ENCODE data around the gene HAO1. TPM values are rescaled to one million over a fixed set of nuclear protein-coding genes. Genes with fewer than 3 reads are reported as not detected.

Gene HAO1
- total RNA-seq, 2 experiments from 2014 or later, result not detected

DNA sequence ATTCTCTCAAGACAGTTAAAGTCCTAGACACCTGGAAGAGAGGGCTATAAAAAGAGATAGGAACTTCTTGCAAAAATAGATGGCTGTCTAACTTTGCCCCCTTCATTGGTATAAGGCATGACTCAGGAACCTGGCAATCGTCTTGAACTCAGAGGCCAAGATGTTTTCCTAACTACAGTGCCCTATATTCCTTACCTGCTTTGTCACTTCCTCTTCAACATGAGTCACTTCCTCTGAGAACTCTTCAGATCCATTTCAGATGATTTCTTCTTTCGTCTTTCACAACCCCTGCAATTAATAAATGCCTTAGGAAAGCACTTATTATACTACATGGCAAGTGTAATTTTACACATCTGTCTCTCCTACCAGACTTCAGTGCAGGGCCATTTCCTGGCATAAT, 83.5 kb downstream of the HAO1 start:
- intact Hi-C loops (cut with micrococcal nuclease), result loop anchor here (10.0 kb wide), 1 partner anchor 1092 kb away; the partner anchor contains the start of gene BMP2
- ATAC-seq (no peak), DNase-seq (no peak)
- POLR2A ChIA-PET, result no interaction called here
- CTCF ChIA-PET, result no interaction called here
- H3K4me1 Mint-ChIP-seq (ENCODE audit: low read depth), result no peaks in the 10 kb centered on the region
- no peaks in the 10 kb centered on the region for H3K9me3 Mint-ChIP-seq
- H3K36me3 Mint-ChIP-seq (ENCODE audit: low read depth), result no peaks in the 10 kb centered on the region
- no peak overlapping the region for H3K4me3 Mint-ChIP-seq
- H3K27me3 Mint-ChIP-seq, result peaks cover 2% of the 10 kb centered on the region
- H3K27ac Mint-ChIP-seq, result no peak overlapping the region
- TF ChIP-seq CTCF (IDR thresholded peaks at IDR 0.05), result no peak

DNA sequence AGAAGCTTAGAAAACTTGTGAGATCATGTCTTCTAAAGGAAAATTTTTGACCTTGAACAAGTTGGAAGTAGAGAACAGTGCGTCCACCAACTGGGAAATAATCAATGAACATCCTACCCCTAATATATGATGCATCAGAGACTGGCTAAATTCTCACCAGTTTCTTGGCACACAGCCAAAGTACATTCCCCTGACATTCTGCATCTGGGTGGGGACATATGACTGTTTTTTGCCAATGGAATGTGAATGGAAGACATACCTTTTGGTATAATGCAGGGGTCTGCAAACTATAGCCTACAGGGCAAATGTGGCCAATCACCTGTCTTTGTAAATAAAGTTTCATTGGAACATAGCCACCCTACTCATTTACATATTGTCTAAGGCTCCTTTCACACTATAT, 84.7 kb downstream of the HAO1 start:
- DNase-seq, result no peak
- no peak overlapping the region for H3K4me3 Mint-ChIP-seq
- no peak for TF ChIP-seq CTCF (IDR thresholded peaks at IDR 0.05)
- no peaks in the 10 kb centered on the region for H3K36me3 Mint-ChIP-seq (ENCODE audit: low read depth)
- ChIA-PET CTCF (no interaction called here), POLR2A (no interaction called here)
- peaks cover 5% of the 10 kb centered on the region for H3K27me3 Mint-ChIP-seq
- intact Hi-C loops (cut with micrococcal nuclease), result loop anchor here (10.0 kb wide), 1 partner anchor 1091 kb away; the partner anchor contains the start of gene BMP2
- no peak for ATAC-seq
- no peaks in the 10 kb centered on the region for H3K9me3 Mint-ChIP-seq
- no peak overlapping the region for H3K27ac Mint-ChIP-seq
- no peaks in the 10 kb centered on the region for H3K4me1 Mint-ChIP-seq (ENCODE audit: low read depth)

GRCh38 chr20:7853493-7853892, 86.8 kb downstream of the HAO1 start:
- ATAC-seq, result no peak
- H3K9me3 Mint-ChIP-seq, result no peaks in the 10 kb centered on the region
- intact Hi-C loops (cut with micrococcal nuclease), result loop anchor here (10.0 kb wide), 1 partner anchor 1089 kb away; the partner anchor contains the start of gene BMP2
- DNase-seq, result no peak
- ChIA-PET POLR2A (no interaction called here), CTCF (no interaction called here)
- H3K27me3 Mint-ChIP-seq, result peaks cover 7% of the 10 kb centered on the region
- H3K4me3 Mint-ChIP-seq, result no peak overlapping the region
- no peak overlapping the region for H3K27ac Mint-ChIP-seq
- H3K36me3 Mint-ChIP-seq (ENCODE audit: low read depth), result no peaks in the 10 kb centered on the region
- no peak for TF ChIP-seq CTCF (IDR thresholded peaks at IDR 0.05)
- H3K4me1 Mint-ChIP-seq (ENCODE audit: low read depth), result no peaks in the 10 kb centered on the region

GRCh38 chr20:7850775-7851490, 89.3 kb downstream of the HAO1 start:
- no peaks in the 10 kb centered on the region for H3K9me3 Mint-ChIP-seq
- H3K27me3 Mint-ChIP-seq, result peaks cover 7% of the 10 kb centered on the region
- no peaks in the 10 kb centered on the region for H3K36me3 Mint-ChIP-seq (ENCODE audit: low read depth)
- H3K27ac Mint-ChIP-seq, result no peak overlapping the region
- intact Hi-C loops (cut with micrococcal nuclease), result loop anchor here (10.0 kb wide), 1 partner anchor 1086 kb away; the partner anchor contains the start of gene BMP2
- ChIA-PET POLR2A (no interaction called here), CTCF (interaction anchor here (1.4 kb wide), 1 partner anchor 9 kb away, joined by 3 read pairs; no protein-coding TSS in a partner anchor)
- H3K4me1 Mint-ChIP-seq (ENCODE audit: low read depth), result no peaks in the 10 kb centered on the region
- no peak for TF ChIP-seq CTCF (IDR thresholded peaks at IDR 0.05)
- no peak for DNase-seq
- no peak for ATAC-seq
- H3K4me3 Mint-ChIP-seq, result no peak overlapping the region

- POLR2A ChIA-PET, result no interaction called here
- CTCF ChIA-PET, result no interaction called here
- Mint-ChIP-seq H3K4me1 (ENCODE audit: low read depth) (no peaks in the 10 kb centered on the region), H3K9me3 (no peaks in the 10 kb centered on the region), H3K27ac (no peak overlapping the region), H3K4me3 (no peak overlapping the region), H3K27me3 (peaks cover 7% of the 10 kb centered on the region), H3K36me3 (ENCODE audit: low read depth) (no peaks in the 10 kb centered on the region)
- no peak for TF ChIP-seq CTCF (IDR thresholded peaks at IDR 0.05)
- intact Hi-C loops (cut with micrococcal nuclease), result loop anchor here (10.0 kb wide), 1 partner anchor 1085 kb away; the partner anchor contains the start of gene BMP2
- ATAC-seq, result no peak
- no peak for DNase-seq
Measured at GRCh38 chr20:7849675-7850074, 90.6 kb downstream of the HAO1 start.
